HG02763 (cell line): Measurements from ENCODE around the gene ADGRE3.
"Not testable (repeated sequence)": the region's sequence is repeated elsewhere in the genome, so short reads cannot be mapped to it uniquely, and the experiment has no call there.

Experiments
- ATAC-seq: cut with Tn5 transposase; IDR thresholded peaks from one replicate; pipeline ENCODE4 v1.9.1; 2021; ENCODE audit warnings: mild to moderate bottlenecking, moderate library complexity; ENCODE audit not compliant: unreplicated experiment

ADGRE3 gene

GRCh38 chr19:14672188-14672872 lies 2.3 kb downstream of the ADGRE3 start:
- no peak for ATAC-seq

DNA sequence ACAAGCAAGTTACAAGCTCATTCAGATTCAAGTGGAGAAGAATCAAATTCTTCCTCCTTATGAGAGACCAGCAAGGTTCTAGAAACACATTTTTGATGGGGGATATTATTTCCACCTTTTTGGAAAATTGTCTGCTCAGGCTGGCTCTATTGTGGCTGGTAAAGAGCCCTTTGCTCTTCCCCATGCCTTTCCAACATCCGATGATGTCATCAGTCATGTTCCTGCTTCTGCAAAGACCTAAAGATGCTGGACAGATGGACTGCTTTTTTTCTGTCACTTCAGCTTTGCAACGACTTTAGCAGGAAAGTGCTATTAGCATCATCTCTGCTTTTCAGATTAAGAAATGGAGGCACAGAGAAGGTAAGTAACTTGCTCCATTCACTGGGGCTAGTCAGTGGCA lies 4.2 kb downstream of the ADGRE3 start:
- no peak for ATAC-seq

- no peak for ATAC-seq
Observed at GRCh38 chr19:14669940-14670339, 4.7 kb downstream of the ADGRE3 start.

- no peak for ATAC-seq
Observed at GRCh38 chr19:14661372-14661924, 13.2 kb downstream of the ADGRE3 start.

DNA sequence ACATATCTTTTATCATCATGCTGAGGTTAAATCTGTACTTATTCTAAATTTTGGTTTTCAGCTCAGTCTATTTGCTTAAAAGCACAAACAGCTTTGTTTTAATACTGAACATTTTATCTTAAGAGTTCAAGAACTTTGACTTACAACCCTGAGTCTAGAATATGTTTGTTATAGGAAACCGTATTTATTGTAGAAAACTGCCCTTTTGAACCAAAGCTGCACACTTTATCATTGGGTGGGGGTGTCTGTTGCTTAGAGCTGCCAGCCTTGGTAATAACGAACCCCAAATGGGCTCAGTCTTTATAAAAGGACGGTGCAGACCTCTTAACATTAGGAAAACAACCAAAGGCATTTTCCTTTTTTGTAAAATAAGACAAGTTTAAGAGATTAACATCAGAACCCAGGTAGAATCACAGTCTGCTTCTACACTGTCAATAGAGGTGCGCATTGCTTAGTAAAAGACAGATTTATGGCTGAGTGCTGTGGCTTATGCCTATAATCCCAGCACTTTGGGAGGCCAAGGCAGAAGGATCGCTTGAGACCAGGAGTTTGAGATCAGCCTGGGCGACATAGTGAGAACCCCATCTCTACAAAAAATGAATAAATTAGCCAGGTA lies 14.7 kb downstream of the ADGRE3 start:
- ATAC-seq = no peak

GRCh38 chr19:14655726-14656125 lies 18.9 kb downstream of the ADGRE3 start:
- no peak for ATAC-seq

DNA sequence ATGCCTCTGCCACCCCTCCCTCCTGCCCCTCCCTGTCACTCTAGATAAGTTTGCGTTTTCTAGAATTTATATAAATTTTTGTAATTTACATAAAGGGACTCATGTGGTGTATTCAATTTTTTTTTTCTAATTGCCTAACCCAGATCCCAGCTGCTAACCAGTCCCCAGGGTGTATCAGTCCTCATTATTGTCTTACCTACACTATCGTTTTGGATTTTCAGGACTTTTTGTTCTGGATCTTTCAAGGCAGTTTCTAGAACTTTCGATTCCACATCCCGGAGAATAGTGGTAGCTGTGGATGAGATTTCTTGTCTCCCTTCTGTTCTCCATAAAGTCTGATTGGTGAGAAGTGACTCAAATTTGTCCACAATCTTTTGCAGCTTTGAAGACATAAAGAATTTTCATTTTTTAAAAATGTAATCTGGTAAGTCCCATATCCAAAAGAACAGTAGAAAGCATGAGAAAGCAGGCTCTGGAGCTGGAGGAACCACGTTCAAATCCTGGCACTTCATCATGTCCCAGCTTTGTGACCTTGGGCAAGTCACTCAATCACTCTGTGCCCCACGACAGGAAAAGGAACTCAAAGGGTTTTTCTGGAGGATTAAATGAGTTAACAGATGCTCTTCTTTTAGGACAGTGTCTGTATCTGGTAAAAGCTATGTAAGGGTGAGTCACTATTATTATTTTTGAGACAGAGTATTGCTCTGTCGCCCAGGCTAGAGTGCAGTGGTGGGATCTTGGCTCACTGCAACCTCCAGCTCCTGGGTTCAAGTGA lies 19.7 kb downstream of the ADGRE3 start:
- ATAC-seq = no peak

DNA sequence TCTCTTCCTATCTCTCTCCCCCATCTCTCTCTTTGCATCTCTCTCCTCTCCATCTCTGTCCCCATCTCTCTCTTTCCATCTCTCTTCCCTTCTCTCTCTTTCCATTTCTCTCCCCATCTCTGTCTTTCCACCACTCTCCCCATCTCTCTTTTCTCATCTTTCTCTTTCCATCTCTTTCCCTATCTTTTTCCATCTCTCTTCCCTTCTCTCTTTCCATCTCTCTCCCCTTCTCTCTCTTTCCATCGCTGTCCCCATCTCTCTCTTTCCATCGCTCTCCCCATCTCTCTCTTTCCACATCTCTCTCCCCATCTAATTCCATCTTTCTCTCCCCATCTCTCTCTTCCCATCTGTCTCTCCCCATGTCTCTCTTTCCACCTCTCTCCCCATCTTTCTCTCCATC lies 24.5 kb downstream of the ADGRE3 start:
- ATAC-seq = no peak

GRCh38 chr19:14649020-14649419 lies 25.6 kb downstream of the ADGRE3 start:
- ATAC-seq = no peak

DNA sequence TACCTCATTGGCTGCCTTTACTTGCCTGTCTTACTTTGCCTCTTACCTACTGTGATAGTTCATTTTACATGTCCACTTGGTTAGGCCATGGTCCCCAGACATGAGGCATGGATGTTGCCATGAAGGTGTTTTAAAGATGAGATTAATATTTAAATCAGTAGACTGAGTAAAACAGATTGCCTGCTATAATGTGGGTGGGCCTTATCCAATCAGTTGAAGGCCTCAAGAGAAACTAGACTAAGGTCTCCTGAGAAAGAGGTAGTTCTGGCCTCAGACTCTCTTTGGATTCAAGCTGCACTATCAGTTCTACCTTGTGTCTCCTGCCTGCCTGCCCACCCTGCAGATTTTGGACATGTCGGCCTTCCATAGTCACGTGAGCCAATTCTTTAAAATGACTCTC lies 26.1 kb downstream of the ADGRE3 start:
- ATAC-seq = no peak

DNA sequence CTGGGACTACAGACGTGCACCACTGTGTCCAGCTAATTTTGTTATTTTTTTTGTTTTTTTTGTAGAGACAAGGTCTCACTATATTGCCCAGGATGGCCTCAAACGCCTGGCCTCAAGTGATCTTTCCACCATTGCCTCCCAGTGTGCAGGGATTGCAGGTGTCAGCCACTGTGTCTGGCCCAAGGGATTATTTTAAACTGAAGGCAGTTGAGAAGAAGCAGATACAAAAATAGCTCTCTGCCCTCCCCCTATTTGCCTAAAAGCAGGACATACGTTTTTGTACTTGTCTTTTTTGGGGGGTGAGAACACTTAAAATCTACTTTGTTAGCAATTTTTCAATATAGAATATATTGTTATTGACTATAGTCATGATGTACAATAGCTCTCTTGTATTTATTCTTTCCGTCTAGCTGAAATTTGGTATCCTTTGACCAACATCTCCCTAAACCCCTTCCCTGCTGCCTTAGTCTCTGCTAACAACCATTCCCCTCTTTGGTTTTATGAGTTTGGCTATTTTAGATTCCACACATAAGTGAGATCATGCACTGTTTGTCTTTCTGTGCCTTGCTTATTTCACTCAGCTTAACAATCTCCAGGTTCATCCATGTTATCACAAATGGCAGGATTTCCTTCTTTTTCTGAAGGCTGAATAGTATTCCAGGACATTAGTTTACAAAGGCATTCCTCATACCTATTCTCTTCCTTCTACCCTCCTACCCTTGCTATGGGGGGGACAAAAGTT lies 34.9 kb downstream of the ADGRE3 start:
- no peak for ATAC-seq

DNA sequence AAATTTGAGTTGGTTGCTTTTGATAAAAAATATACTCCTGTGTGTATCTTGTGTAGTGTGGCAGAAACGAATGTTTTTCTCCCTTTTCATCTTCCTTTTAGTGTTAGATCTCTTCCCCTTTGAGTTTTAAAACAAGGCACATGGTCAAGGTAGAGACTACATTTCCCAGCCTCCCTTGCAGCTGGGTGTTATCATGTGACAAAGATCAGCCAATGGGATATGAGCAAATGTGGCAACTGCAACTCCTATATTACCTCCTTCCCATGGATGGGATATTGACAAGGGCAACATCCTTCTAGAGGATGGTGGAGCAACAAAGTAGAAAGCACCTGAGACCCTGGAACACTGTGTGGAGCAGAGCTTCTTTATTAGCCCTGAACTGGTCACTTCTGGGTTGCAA lies 42.4 kb downstream of the ADGRE3 start:
- ATAC-seq = no peak

GRCh38 chr19:14629557-14629956 lies 45.1 kb downstream of the ADGRE3 start:
- ATAC-seq = no peak

GRCh38 chr19:14624491-14624890 lies 50.2 kb downstream of the ADGRE3 start:
- ATAC-seq = not testable (repeated sequence)

DNA sequence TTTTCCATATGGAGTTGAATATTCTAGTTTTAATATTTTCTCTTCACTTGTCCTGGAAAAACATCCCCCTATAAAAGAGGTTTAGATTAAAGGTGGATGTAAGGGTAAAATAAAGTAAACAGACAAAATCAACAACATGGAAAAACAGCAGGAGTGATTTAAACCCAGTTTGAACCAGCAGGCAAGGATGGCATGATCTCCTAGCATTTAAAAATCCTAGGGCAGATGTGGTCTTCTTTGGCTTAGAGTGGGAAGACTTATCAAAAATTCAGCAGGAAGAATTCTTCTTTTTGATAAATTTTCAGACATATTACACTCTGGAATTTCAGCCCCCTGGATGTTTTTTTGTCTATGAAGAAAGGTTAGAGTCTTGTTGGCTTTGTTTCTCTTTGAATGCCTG lies 55.2 kb downstream of the ADGRE3 start:
- no peak for ATAC-seq

DNA sequence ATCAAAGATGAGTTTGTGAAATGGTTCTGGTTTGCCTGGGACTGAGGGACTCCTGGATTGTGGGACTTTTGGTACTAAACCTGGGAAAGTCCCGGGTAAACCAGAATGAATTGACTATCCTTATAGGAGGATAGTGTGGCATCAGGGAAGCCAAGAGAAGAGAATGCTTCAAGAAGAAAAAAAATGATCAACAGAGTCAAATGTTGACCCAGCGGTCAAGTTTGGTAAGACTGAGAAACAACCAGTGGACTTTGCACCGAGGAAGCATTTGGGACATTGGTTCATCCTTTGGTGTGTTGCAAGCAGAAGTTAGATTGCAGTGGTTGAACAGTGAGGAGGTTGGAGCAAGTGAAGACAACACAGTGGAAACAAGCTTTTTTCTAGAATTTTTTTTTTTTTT lies 58.2 kb downstream of the ADGRE3 start:
- no peak for ATAC-seq

DNA sequence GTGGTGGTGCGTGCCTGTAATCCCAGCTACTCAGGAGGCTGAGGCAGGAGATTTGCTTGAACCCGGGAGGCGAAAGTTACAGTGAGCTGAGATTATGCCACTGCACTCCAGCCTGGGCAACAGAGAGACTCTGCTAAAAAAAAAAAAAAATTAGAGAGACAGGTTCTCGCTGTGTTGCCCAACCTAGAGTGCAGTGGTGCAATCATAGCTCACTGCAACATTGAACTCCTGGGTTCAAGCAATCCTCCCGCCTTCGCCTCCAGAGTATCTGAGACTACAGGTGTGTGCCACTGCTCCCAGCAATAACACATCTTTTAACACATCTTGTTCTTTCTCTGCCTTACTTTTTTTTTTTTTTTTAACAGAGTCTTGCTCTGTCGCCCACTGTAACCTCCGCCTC lies 59.0 kb downstream of the ADGRE3 start:
- no peak for ATAC-seq

DNA sequence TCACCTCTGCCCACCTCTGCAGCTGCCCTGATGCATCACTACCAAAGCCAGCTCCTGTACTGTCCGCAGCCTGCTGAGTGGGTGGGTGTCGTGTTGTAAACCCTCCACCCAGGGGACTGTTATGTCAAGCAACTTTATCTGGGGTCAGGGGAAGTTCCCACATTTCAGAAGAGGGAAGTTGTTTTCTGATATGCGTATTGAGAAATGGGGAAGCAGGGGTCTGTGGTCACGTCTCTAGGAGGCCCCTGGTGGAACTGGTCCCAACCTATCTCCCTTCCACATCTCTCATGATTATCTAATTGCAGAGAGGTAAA lies 60.6 kb downstream of the ADGRE3 start:
- no peak for ATAC-seq

DNA sequence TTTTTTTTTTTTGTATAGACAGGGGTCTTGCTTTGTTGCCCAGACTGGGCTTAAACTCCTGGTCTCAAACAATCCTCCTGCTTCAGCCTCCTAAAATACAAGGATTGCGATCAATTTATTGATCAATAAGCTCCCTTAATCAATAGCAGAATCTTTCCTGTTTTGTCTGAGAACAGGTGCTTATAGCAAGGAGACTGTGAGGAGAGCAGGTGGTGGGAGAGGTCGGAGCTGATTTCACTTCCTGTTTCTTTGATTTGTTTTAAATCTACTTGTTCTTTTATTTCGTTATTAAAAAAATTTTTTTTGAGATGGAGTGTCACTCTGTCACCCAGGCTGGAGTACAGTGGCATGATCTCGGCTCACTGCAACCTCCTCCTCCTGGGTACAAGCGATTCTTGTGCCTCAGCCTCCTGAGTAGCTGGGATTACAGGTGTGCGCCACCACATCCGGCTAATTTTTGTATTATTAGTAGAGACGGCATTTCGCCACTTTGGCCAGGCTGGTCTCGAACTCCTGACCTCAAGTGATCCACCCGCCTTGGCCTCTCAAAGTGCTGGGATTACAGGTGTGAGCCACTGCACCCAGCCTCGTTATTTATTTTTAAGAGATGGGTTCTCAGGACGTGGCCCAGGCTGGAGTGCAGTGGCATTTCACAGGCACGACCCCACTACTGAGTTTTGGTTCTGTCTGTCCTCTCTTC lies 61.1 kb downstream of the ADGRE3 start:
- not testable (repeated sequence) for ATAC-seq

DNA sequence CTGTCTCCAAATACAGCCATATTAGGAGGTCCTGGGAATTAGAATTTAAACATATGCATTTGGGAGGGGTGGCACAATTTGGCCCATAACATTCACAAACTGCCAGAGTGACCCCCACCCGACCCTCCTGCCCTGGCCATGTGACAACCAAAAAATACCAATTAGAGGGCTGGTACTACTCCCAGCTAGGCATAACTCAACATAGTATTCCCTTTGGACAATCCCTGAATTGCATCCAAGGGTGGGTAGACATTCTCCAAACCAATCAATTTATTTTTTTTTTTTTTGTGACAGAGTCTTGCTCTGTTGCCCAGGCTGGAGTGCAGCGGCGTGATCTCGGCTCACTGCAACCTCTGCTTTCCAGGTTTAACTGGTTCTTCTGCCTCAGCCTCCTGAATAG lies 62.0 kb downstream of the ADGRE3 start:
- no peak for ATAC-seq

GRCh38 chr19:14612242-14612641 lies 62.4 kb downstream of the ADGRE3 start:
- not testable (repeated sequence) for ATAC-seq
